DOHH2 (cell line): ENCODE results near the gene CAPG.

Experiments
- EZH2phosphoT487 ChIP-seq: fragments of 200-600 bp; sonication (generic); IDR thresholded peaks from 2 replicates; pipeline ENCODE4 v1.6.1; 2017; ENCODE audit warnings: borderline replicate concordance, mild to moderate bottlenecking, antibody characterized with exemption, low read length, moderate library complexity, mixed read lengths
- TF ChIP-seq, protein P1 (sequence below): fragments of 200-600 bp; sonication (generic); IDR thresholded peaks from one replicate; pipeline ENCODE4 v1.5.1; 2014; ENCODE audit warnings: antibody characterized with exemption, mild to moderate bottlenecking, low read depth, low read length; ENCODE audit not compliant: poor library complexity, severe bottlenecking

DNA sequence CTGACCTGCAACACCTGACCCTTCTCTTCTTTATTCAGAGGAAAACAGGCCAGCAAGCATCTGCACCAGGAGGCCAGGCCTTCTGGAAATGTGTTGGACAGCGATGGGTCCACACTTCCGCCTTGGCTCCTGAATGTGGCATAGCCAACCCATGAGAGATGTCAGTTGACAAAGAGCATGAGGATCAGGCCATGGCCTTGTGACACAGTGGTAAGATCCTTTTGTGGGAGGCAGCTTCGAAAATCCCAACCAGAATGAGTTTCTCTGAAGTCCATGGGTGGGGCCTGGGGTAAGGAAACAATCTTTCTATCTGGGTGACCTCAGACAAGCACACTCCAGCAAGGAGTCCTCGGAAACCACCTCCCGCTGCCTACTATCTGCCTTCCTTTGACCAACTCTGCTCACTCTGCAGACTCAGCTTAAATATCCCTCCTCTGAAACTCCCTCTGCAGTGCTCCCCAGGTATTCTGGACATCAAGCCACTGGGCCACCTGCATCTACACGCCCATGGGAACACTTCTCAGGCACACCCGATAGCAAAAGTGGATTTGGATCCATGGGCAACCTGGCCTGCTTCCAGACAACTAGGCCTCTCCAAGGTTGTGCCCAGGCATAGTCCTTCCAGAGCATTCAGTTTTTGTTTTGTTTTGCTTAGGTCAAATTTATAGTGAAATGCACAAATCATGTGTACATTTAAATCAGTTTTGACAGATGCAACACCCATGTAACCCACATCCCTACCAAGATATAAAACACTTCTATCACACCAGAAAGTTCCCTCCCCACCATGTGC, 4.8 kb upstream of the CAPG start:
- TF ChIP-seq, protein P1, sequence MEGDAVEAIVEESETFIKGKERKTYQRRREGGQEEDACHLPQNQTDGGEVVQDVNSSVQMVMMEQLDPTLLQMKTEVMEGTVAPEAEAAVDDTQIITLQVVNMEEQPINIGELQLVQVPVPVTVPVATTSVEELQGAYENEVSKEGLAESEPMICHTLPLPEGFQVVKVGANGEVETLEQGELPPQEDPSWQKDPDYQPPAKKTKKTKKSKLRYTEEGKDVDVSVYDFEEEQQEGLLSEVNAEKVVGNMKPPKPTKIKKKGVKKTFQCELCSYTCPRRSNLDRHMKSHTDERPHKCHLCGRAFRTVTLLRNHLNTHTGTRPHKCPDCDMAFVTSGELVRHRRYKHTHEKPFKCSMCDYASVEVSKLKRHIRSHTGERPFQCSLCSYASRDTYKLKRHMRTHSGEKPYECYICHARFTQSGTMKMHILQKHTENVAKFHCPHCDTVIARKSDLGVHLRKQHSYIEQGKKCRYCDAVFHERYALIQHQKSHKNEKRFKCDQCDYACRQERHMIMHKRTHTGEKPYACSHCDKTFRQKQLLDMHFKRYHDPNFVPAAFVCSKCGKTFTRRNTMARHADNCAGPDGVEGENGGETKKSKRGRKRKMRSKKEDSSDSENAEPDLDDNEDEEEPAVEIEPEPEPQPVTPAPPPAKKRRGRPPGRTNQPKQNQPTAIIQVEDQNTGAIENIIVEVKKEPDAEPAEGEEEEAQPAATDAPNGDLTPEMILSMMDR: no peak
- TF ChIP-seq EZH2phosphoT487: no peak
